Endometrial microvascular endothelial cells (primary cell): ENCODE measurements around the gene PNMA3. TPM values are rescaled to one million over a fixed set of nuclear protein-coding genes. Genes with fewer than 3 reads are reported as not detected.
"Not testable (repeated sequence)": the region's sequence is repeated elsewhere in the genome, so short reads cannot be mapped to it uniquely, and the experiment has no call there.

Experiments
- in situ Hi-C: cut with HindIII; loops from 2 replicates; pipeline ENCODE4 v1.10.0; 2017; ENCODE audit warnings: low sequenced_read_pairs, low pct_unique_long_range_greater_than_20kb; ENCODE audit errors: inconsistent ontology term
- total RNA-seq: library from RNA; depleted of rRNA; stranded (reverse); fragments of >200 nt; gene quantifications from one replicate; pipeline ENCODE4 v1.2.3, GENCODE V29; 2015; ENCODE audit errors: inconsistent ontology term

PNMA3 gene
- total RNA-seq, 1 donor from 2014 or later, result not detected

GRCh38 chrX:153071909-153072583, 15.8 kb downstream of the PNMA3 start, which contains the start of gene PNMA6A:
Gene PNMA6A, plus strand, starts transcription at chrX:153072454. Its CDS starts 609 bp downstream, at chrX:153073063.
- in situ Hi-C loops, result not testable (repeated sequence)

GRCh38 chrX:153073331-153073730, 17.1 kb downstream of the PNMA3 start:
- in situ Hi-C loops, result not testable (repeated sequence)

DNA sequence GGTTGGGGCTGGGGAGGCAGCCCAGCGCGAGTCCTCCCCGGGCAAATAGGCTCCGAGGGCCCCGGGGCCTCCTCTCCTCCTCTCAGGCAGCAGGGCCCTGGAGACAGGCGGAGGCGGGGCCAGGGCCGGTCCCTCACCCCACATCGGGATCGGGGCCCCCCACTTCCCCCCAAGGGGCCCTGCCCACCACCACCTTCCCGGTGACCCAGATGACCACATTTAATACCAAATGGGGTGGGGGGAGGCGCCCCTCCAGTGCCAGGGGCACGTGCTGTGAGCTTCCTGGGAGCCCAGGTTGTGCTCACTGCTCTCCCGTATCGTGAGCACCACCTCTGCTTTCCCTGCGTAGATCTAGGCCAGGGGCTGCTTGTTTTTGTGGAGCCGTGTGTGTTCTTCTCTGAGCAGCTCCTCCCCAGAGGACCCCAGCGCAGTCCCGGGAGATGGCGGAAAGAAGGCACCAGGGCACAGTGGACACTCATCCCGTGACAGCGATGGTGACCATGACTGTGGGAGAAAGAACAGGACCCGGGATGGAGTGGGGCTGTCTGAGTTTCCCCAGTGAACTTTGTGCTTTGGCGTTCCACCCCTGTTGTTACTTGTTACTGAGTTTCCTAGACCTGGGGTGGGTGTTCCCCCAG, 18.1 kb downstream of the PNMA3 start:
- in situ Hi-C loops, result no loop called here

GRCh38 chrX:153074935-153075334, 18.7 kb downstream of the PNMA3 start:
- in situ Hi-C loops, result no loop called here

GRCh38 chrX:153075366-153075765, 19.1 kb downstream of the PNMA3 start:
- in situ Hi-C loops, result no loop called here

GRCh38 chrX:153077437-153078135, 21.3 kb downstream of the PNMA3 start:
- in situ Hi-C loops, result not testable (repeated sequence)

DNA sequence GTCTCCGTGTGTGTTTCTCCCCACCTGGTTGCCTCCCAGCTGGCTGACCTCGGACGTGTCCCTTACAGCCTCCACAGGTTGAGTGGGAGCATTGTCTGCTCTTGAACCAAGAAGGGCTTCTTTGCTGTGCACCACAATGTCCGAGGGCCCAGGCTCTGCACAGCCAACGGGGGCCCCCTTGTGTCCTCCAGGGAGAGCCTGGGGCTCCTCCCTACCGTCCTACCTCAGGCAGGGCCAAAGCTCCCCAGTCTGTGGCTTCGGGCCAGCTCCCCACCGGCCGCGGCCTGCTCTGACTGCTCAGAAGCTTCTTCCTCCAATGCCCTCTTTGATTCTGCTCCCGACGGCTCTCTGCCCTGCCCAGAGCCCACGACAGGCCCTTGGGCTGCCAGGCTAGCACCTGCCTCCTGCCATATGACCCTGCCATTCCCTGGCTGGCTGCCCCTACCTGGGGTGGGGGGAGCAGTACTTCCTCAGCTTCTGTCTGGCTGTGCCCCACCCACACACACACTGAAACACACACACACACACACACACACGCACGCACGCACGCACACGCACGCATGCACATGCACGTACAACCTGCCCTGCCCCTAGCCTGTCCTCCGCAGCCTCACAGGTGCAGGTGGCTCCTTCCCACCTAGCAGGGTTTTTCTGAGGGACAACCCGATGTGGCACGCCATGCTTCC, 27.1 kb downstream of the PNMA3 start:
- in situ Hi-C loops, result not testable (repeated sequence)

DNA sequence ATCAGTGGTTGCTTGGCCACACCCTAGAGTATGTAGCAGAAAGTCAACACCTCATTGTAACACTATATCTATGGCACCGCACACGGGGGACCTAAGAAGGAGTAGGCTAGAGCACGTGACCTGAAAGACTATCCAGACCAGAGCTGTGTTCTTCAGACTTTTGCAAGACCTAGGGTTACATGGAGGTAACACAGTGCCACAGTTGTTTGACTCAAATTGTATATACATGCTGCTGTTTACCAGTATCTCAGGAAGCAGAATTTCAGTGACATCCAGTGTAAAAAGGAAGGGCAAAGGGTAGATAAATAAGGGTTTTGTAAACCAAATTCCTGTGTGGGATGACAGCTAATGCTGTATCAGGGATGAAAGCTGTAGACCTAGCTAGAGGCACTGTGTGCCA, 46.1 kb downstream of the PNMA3 start:
- in situ Hi-C loops, result no loop called here

- in situ Hi-C loops, result not testable (repeated sequence)
Measured at GRCh38 chrX:153104959-153105358, 48.7 kb downstream of the PNMA3 start.

GRCh38 chrX:153106092-153106801, 50.0 kb downstream of the PNMA3 start:
- in situ Hi-C loops, result not testable (repeated sequence)

Other genes starting within 250 kb of the PNMA3 start
- gene CETN2, start 225.7 kb upstream of the PNMA3 start, total RNA-seq, result 23.4 TPM
- 26.7 TPM for gene NSDHL, start 225.4 kb upstream of the PNMA3 start, total RNA-seq
- gene ZNF185, start 158.4 kb upstream of the PNMA3 start, total RNA-seq, result 45.0 TPM
- gene PNMA5, start 62.4 kb upstream of the PNMA3 start, total RNA-seq, result not detected
- gene PNMA6A, start 16.0 kb downstream of the PNMA3 start, total RNA-seq, result 0.19 TPM
- not detected for gene MAGEA1, start 122.8 kb downstream of the PNMA3 start, total RNA-seq